Mesenchymal stem cell (in vitro differentiated cells and primary cell): Measurements from ENCODE around the gene U2AF2.

ENCODE experiments used
- DNase-seq: peaks from one replicate; pipeline ENCODE4 v3.0.0-alpha.2; 2013
- H2AFZ ChIP-seq: one replicate; pipeline ENCODE4 v1.6.1; 2013; ENCODE audit warnings: low read depth, mild to moderate bottlenecking, control low read depth, inconsistent platforms, low read length, moderate library complexity
- H2AK5ac ChIP-seq: 2 replicates; pipeline ENCODE4 v1.6.1; 2013; ENCODE audit warnings: low read length, moderate library complexity, mild to moderate bottlenecking, inconsistent platforms; ENCODE audit not compliant: severe bottlenecking
- H2BK120ac ChIP-seq: one replicate; pipeline ENCODE4 v1.6.1; 2013; ENCODE audit warnings: low read depth, mild to moderate bottlenecking, inconsistent platforms, low read length, moderate library complexity
- H2BK12ac ChIP-seq, 2 experiments: one replicate each; pipeline ENCODE4 v1.6.1; 2013; ENCODE audit warnings: inconsistent platforms in 2 of 2, low read length in 2 of 2, mild to moderate bottlenecking in 2 of 2, moderate library complexity in 2 of 2, control low read depth in 1 of 2
- H2BK15ac ChIP-seq: one replicate; pipeline ENCODE4 v1.6.1; 2013; ENCODE audit warnings: mild to moderate bottlenecking, low read depth, inconsistent platforms; ENCODE audit not compliant: poor library complexity, severe bottlenecking
- H2BK5ac ChIP-seq: 2 replicates; pipeline ENCODE4 v1.6.1; 2013; ENCODE audit warnings: low read depth, mild to moderate bottlenecking, low read length, control low read depth, inconsistent platforms; ENCODE audit not compliant: poor library complexity, severe bottlenecking
- H3K14ac ChIP-seq, 2 experiments: one replicate each; pipeline ENCODE4 v1.6.1; 2013; ENCODE audit warnings: inconsistent platforms in 2 of 2, low read length in 2 of 2, control low read depth in 1 of 2, mild to moderate bottlenecking in 1 of 2, moderate library complexity in 1 of 2
- H3K18ac ChIP-seq, 2 experiments: one replicate each; pipeline ENCODE4 v1.6.1; 2013; ENCODE audit warnings: inconsistent platforms in 2 of 2, low read length in 2 of 2, control low read depth in 1 of 2, low read depth in 1 of 2, mild to moderate bottlenecking in 1 of 2
- H3K23ac ChIP-seq, 2 experiments: one replicate each; pipeline ENCODE4 v1.6.1; 2013; ENCODE audit warnings: inconsistent platforms in 2 of 2, low read length in 2 of 2, mild to moderate bottlenecking in 2 of 2, moderate library complexity in 2 of 2, control low read depth in 1 of 2
- H3K27ac ChIP-seq: 2 replicates; pipeline ENCODE4 v1.5.1; 2013; ENCODE audit warnings: mild to moderate bottlenecking, moderate library complexity, low read length, control low read depth, inconsistent platforms; ENCODE audit not compliant: poor library complexity, severe bottlenecking
- H3K27me3 ChIP-seq, 2 experiments: 2 replicates each; pipeline versions ENCODE4 v1.6.1 to v1.7.0; 2013; ENCODE audit warnings: low read length in 2 of 2, mild to moderate bottlenecking in 2 of 2, moderate library complexity in 2 of 2, control low read depth in 1 of 2, inconsistent platforms in 1 of 2; ENCODE audit not compliant: control insufficient read depth in 1 of 2, insufficient read depth in 1 of 2
- H3K36me3 ChIP-seq, 2 experiments: 2 replicates each; pipeline versions ENCODE4 v1.6.1 to v1.7.0; 2013; ENCODE audit warnings: low read length in 2 of 2, control low read depth in 1 of 2, inconsistent platforms in 1 of 2, low read depth in 1 of 2, mild to moderate bottlenecking in 1 of 2; ENCODE audit not compliant: insufficient read depth in 2 of 2, control insufficient read depth in 1 of 2
- H3K4ac ChIP-seq, 2 experiments: one replicate each; pipeline ENCODE4 v1.6.1; 2013; ENCODE audit warnings: inconsistent platforms in 2 of 2, low read length in 2 of 2, mild to moderate bottlenecking in 2 of 2, moderate library complexity in 2 of 2, control low read depth in 1 of 2, low read depth in 1 of 2
- H3K4me1 ChIP-seq: 2 replicates; pipeline ENCODE4 v1.6.1; 2013; ENCODE audit warnings: low read depth, low read length, control low read depth; ENCODE audit not compliant: control insufficient read depth, insufficient read depth
- H3K4me2 ChIP-seq: 2 replicates; pipeline ENCODE4 v1.6.1; 2013; ENCODE audit warnings: low read length, mild to moderate bottlenecking, inconsistent platforms; ENCODE audit not compliant: poor library complexity, severe bottlenecking
- H3K4me3 ChIP-seq, 2 experiments: 2 replicates each; pipeline versions ENCODE4 v1.5.1 to v1.7.0; 2013; ENCODE audit warnings: low read length in 2 of 2, mild to moderate bottlenecking in 2 of 2, control low read depth in 1 of 2, low read depth in 1 of 2; ENCODE audit not compliant: insufficient read depth in 1 of 2
- H3K79me1 ChIP-seq: replicated peaks from 2 replicates; pipeline ENCODE4 v1.6.1; 2013; ENCODE audit warnings: mild to moderate bottlenecking, control low read depth, low read length, inconsistent platforms; ENCODE audit not compliant: poor library complexity, severe bottlenecking
- H3K9ac ChIP-seq: 2 replicates; pipeline ENCODE4 v1.7.0; 2013; ENCODE audit warnings: mild to moderate bottlenecking, low read length, moderate library complexity
- H3K9me3 ChIP-seq: 2 replicates; pipeline ENCODE4 v1.7.0; 2013; ENCODE audit warnings: mild to moderate bottlenecking, low read length; ENCODE audit not compliant: control insufficient read depth
- H4K8ac ChIP-seq: one replicate; pipeline ENCODE4 v1.6.1; 2013; ENCODE audit warnings: inconsistent platforms, mild to moderate bottlenecking, low read length, moderate library complexity
- H4K91ac ChIP-seq: one replicate; pipeline ENCODE4 v1.6.1; 2013; ENCODE audit warnings: mild to moderate bottlenecking, low read length, inconsistent platforms
- WGBS: methylation state at CpG from one replicate; pipeline ENCODE4 v1.1.7; 2013; ENCODE audit warnings: mixed read lengths; 5-methylcytosine and 5-hydroxymethylcytosine counted together

The U2AF2 gene

GRCh38 chr19:55666343-55667005 is 11.6 kb downstream of the U2AF2 start:
- Histone ChIP-seq H3K4ac (no peak overlapping the region), H3K23ac (no peak overlapping the region), H4K8ac (no peak overlapping the region), H3K4me3 (no peak overlapping the region), H3K14ac (no peak overlapping the region), H3K9ac (no peak overlapping the region), H3K4me1 (peaks cover 26% of the 10 kb centered on the region), H2BK120ac (no peak overlapping the region), H3K18ac (no peak overlapping the region), H3K4me2 (no peak overlapping the region), H4K91ac (no peak overlapping the region), H3K79me1 (peaks cover 18% of the 10 kb centered on the region), H2AFZ (no peak overlapping the region), H2BK12ac (no peak overlapping the region), H3K36me3 (peaks cover 91 to 98% of the 10 kb centered on the region in 2 experiments), H2AK5ac (no peak overlapping the region), H3K27ac (no peak overlapping the region), H3K27me3 (no peaks in the 10 kb centered on the region), H2BK5ac (no peak overlapping the region), H3K9me3 (no peaks in the 10 kb centered on the region), H2BK15ac (no peak overlapping the region)
- no peak for DNase-seq
- WGBS = 96% methylated on average over 12 of the region's 12 CpGs

DNA sequence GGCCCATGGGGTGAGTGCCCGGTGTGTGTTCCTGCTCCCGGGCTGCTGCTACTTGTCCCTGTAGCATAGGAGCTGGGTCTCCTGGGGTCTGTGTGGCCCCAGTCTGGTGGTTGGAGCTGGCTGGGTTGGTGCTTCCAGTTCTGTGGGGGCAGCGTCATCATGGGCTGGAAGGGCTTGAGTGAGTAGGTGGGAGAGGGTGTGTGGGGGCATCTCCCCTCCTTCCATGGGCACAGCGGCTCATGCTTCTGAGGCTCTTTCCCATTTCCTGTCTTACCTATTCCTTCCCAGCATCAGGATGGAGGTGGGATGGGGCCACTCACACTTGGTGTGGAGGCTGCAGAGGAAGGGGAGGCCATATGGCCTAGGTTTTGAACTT is 12.2 kb downstream of the U2AF2 start:
- peaks cover 16% of the 10 kb centered on the region for H3K79me1 ChIP-seq
- no peak overlapping the region for H2AFZ ChIP-seq
- no peak overlapping the region for H2BK12ac ChIP-seq
- H4K91ac ChIP-seq = no peak overlapping the region
- no peak overlapping the region for H2BK5ac ChIP-seq
- H3K18ac ChIP-seq = no peak overlapping the region
- H3K4ac ChIP-seq = no peak overlapping the region
- no peaks in the 10 kb centered on the region for H3K9me3 ChIP-seq
- no peak overlapping the region for H3K23ac ChIP-seq
- DNase-seq = no peak
- peaks cover 28% of the 10 kb centered on the region for H3K4me1 ChIP-seq
- WGBS = 100% methylated on average over 3 of the region's 4 CpGs
- H3K27me3 ChIP-seq = no peaks in the 10 kb centered on the region
- no peak overlapping the region for H2BK15ac ChIP-seq
- no peak overlapping the region for H3K14ac ChIP-seq
- no peak overlapping the region for H3K4me2 ChIP-seq
- no peak overlapping the region for H3K27ac ChIP-seq
- no peak overlapping the region for H3K9ac ChIP-seq
- H3K36me3 ChIP-seq = peaks cover 85 to 94% of the 10 kb centered on the region in 2 experiments
- no peak overlapping the region for H2BK120ac ChIP-seq
- no peak overlapping the region for H3K4me3 ChIP-seq
- H2AK5ac ChIP-seq = no peak overlapping the region
- no peak overlapping the region for H4K8ac ChIP-seq

DNA sequence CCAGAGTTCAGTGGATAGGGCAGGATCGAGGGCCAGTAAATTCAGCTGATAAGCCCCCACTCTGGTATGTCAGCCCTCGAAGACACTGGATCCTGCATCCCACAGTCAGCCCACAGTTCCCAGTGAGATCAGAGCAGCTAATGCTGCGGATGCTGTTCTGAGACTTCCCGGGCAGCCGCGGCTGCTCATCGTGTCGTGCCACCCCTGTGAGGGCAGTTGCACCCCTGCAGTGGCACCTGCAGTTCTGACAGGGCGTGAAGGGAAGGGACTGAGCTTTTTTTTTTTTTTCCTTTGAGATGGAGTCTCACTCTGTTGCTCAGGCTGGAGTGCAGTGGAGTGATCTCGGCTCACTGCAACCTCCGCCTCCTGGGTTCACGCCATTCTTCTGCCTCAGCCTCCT is 12.7 kb downstream of the U2AF2 start:
- Histone ChIP-seq H3K9ac (no peak overlapping the region), H3K23ac (no peak overlapping the region), H3K4me3 (no peak overlapping the region), H3K36me3 (peaks cover 82 to 89% of the 10 kb centered on the region in 2 experiments), H2BK120ac (no peak overlapping the region), H2BK5ac (no peak overlapping the region), H3K4me1 (peaks cover 30% of the 10 kb centered on the region), H3K4me2 (no peak overlapping the region), H3K79me1 (peaks cover 14% of the 10 kb centered on the region), H2BK12ac (no peak overlapping the region), H3K4ac (no peak overlapping the region), H2AK5ac (no peak overlapping the region), H3K14ac (no peak overlapping the region), H3K27ac (no peak overlapping the region), H2BK15ac (no peak overlapping the region), H3K18ac (no peak overlapping the region), H2AFZ (no peak overlapping the region), H3K27me3 (no peaks in the 10 kb centered on the region), H4K91ac (no peak overlapping the region), H4K8ac (no peak overlapping the region), H3K9me3 (no peaks in the 10 kb centered on the region)
- no peak for DNase-seq
- WGBS = 97% methylated on average over 12 of the region's 12 CpGs

DNA sequence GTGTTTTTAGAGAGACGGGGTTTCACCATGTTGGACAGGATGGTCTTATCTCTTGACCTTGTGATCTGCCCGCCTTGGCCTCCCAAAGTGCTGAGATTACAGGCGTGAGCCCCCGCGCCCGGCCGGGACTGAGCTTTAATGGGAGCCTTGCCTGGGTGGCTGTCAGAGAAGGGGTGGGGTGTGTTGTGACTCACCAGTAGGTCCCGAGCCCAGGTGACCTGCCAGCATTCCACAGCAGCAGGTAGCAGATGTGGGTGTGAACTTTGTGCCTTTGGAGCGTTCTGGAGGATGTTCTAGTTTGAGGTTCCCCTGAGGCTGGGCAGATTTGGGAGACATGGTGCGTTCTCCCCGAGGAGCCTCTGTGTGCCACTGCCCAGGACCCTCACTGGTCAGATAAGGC is 13.1 kb downstream of the U2AF2 start:
- Histone ChIP-seq H3K23ac (no peak overlapping the region), H2AK5ac (no peak overlapping the region), H2BK15ac (no peak overlapping the region), H4K91ac (no peak overlapping the region), H3K4me3 (no peak overlapping the region), H3K79me1 (peaks cover 13% of the 10 kb centered on the region), H3K4me1 (peaks cover 30% of the 10 kb centered on the region), H3K36me3 (peaks cover 77 to 84% of the 10 kb centered on the region in 2 experiments), H3K9ac (no peak overlapping the region), H3K27me3 (no peaks in the 10 kb centered on the region), H3K4ac (no peak overlapping the region), H3K18ac (no peak overlapping the region), H4K8ac (no peak overlapping the region), H3K27ac (no peak overlapping the region), H2BK120ac (no peak overlapping the region), H3K9me3 (no peaks in the 10 kb centered on the region), H2BK5ac (no peak overlapping the region), H3K14ac (no peak overlapping the region), H2BK12ac (no peak overlapping the region), H2AFZ (no peak overlapping the region), H3K4me2 (no peak overlapping the region)
- WGBS = 90% methylated on average over 11 of the region's 11 CpGs
- DNase-seq = no peak
